ENCODE measurements around the gene NANOS2. TPM values are rescaled to one million over a fixed set of nuclear protein-coding genes. Genes with fewer than 3 reads are reported as not detected.

Gene NANOS2
- total and polyA plus RNA-seq, 2 of the 13 experiments (the other 11 are each of a cell fraction or from before 2014, with no cell fraction given), result not detected

- peak; percentile 57; the same call in 1 of the 2 replicates for TF ChIP-seq ZNF646 (CRISPR knock-in tag; IDR thresholded peaks at IDR 0.05)
- TF ChIP-seq HES4 (CRISPR knock-in tag; IDR thresholded peaks at IDR 0.05; ENCODE audit: borderline replicate concordance), result peak; percentile 42; the same call in 1 of the 2 replicates
- 0 out of 2 replicates have a peak, but pooled peaks have one; percentile 62 for TF ChIP-seq ZFP37 (CRISPR knock-in tag; IDR thresholded peaks at IDR 0.05; ENCODE audit: borderline replicate concordance)
- TF ChIP-seq ZMAT3 (CRISPR knock-in tag; conservative IDR thresholded peaks at IDR 0.05), result 0 out of 2 replicates have a peak, but pooled peaks have one; percentile 0
Observed at GRCh38 chr19:45876161-45876410, 38.5 kb downstream of the NANOS2 start (continued).

GRCh38 chr19:45874620-45874966, 40.0 kb downstream of the NANOS2 start:
- CTCF ChIA-PET (ENCODE audit: low intra/inter-chr PET ratio, low total read pairs), result interaction anchor here (2.2 kb wide), 1 partner anchor 8 kb away, joined by 11 read pairs; no protein-coding TSS in a partner anchor
- no peak for ATAC-seq
- H3K9ac ChIP-seq (ENCODE audit: insufficient read depth, low read depth, low read length), result peak overlapping the region; percentile 78
- H3K4me2 ChIP-seq (ENCODE audit: low read depth, low read length), result peak overlapping the region; percentile 90
- H3K36me3 ChIP-seq (replicated peaks in 1 of 2; ENCODE audit: control insufficient read depth in 1 of 2, insufficient read depth in 2 of 2, low read length in 2 of 2), result peaks cover 0 to 5% of the 10 kb centered on the region in 2 experiments; a peak in 2 of 5 replicates
- intact Hi-C loops (cut with micrococcal nuclease; ENCODE audit: unreplicated experiment) (loop anchor here (1.0 kb wide), 1 partner anchor 11 kb away; the partner anchor contains the start of gene SYMPK), in situ Hi-C loops (cut with HindIII; ENCODE audit: extremely low pct_ligation_motif_present, low pct_unique_long_range_greater_than_20kb) (no loop called here)
- H3K9me3 ChIP-seq (ENCODE audit: low read length), result no peaks in the 10 kb centered on the region
- no TSS peak for BruUV-seq (replicated peaks)
- no peaks in the 10 kb centered on the region for H4K20me1 ChIP-seq (ENCODE audit: insufficient read depth, low read length)
- WGBS (ENCODE audit: low lambda C conversion rate), result 38% methylated on average over 7 of the region's 7 CpGs
- POLR2A ChIA-PET, result interaction anchor here (1.2 to 13.2 kb wide), 4 partner anchors 9 to 105 kb away, joined by 5 to 388 read pairs (median 40); partner anchors contain the start of genes FOXA3, IRF2BP1, MYPOP and SYMPK
- peak; percentile 54 for DNase-seq (ENCODE audit: low spot score)
- FAIRE-seq, result peak; percentile 63
- peak overlapping the region; percentile 94 for H3K27ac ChIP-seq (ENCODE audit: extremely low read length, insufficient read depth, low read length)
- H3K4me1 ChIP-seq (ENCODE audit: insufficient read depth, low read length), result peaks cover 87% of the 10 kb centered on the region
- peak overlapping the region in 1 of 3 experiments; percentile 58; a peak in 3 of 6 replicates for H3K4me3 ChIP-seq (replicated peaks in 1 of 3; ENCODE audit: insufficient read depth in 1 of 3, low read depth in 2 of 3, low read length in 3 of 3)
- H3K27me3 ChIP-seq (ENCODE audit: control insufficient read depth in 1 of 2, insufficient read depth in 2 of 2, low read length in 2 of 2), result no peaks in the 10 kb centered on the region
- H3K79me2 ChIP-seq (ENCODE audit: insufficient read depth, low read length), result peaks cover 7% of the 10 kb centered on the region
- H2AFZ ChIP-seq (ENCODE audit: low read length), result no peak overlapping the region
- TF ChIP-seq UBTF (CRISPR knock-in tag; IDR thresholded peaks at IDR 0.05) (no peak), E2F5 (CRISPR knock-in tag; conservative IDR thresholded peaks at IDR 0.05) (no peak), THAP7 (CRISPR knock-in tag; IDR thresholded peaks at IDR 0.05) (no peak), TEAD2 (CRISPR knock-in tag; IDR thresholded peaks at IDR 0.05) (no peak), ZNF343 (CRISPR knock-in tag; IDR thresholded peaks at IDR 0.05) (no peak)

Measured in HepG2 (cell line).